Hepatocyte (in vitro differentiated cells): ENCODE measurements around the gene GLP1R.

Experiments
- EZH2 ChIP-seq: fragments of 200-600 bp; sonication (generic); IDR thresholded peaks from 2 replicates; pipeline ENCODE4 v1.6.1; 2016; ENCODE audit warnings: antibody characterized with exemption, mild to moderate bottlenecking, borderline replicate concordance
- TF ChIP-seq, protein P1 (sequence below): fragments of 200-600 bp; sonication (generic); IDR thresholded peaks from 2 replicates; pipeline ENCODE4 v1.5.1; 2016; ENCODE audit warnings: antibody characterized with exemption, mild to moderate bottlenecking; ENCODE audit not compliant: poor library complexity

DNA sequence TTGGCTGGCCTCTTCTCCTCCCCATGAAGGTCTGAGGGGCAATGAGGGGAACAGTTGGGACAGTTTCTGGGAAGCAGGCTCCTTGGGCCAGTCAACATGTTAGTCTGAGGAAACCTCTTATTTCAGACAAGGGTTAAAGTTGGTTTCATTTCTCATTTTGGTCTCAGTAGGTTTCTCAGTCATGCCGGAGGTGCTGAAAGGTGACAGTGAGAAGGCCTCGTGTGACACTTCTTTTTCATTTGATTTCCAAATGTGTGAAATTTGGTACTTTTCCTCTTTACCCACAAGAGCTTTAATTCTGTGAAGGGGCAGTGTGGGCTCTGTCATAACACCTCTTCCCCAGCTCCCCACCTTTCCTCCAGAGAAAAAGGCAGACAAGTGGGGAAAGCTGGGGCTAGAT, 7.5 kb upstream of the GLP1R start:
- TF ChIP-seq, protein P1, sequence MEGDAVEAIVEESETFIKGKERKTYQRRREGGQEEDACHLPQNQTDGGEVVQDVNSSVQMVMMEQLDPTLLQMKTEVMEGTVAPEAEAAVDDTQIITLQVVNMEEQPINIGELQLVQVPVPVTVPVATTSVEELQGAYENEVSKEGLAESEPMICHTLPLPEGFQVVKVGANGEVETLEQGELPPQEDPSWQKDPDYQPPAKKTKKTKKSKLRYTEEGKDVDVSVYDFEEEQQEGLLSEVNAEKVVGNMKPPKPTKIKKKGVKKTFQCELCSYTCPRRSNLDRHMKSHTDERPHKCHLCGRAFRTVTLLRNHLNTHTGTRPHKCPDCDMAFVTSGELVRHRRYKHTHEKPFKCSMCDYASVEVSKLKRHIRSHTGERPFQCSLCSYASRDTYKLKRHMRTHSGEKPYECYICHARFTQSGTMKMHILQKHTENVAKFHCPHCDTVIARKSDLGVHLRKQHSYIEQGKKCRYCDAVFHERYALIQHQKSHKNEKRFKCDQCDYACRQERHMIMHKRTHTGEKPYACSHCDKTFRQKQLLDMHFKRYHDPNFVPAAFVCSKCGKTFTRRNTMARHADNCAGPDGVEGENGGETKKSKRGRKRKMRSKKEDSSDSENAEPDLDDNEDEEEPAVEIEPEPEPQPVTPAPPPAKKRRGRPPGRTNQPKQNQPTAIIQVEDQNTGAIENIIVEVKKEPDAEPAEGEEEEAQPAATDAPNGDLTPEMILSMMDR, result no peak
- TF ChIP-seq EZH2, result no peak
